HG02970 (cell line): ENCODE data around the gene OSBPL10.
"Not testable (repeated sequence)": the region's sequence is repeated elsewhere in the genome, so short reads cannot be mapped to it uniquely, and the experiment has no call there.

ENCODE experiments used
- ATAC-seq: cut with Tn5 transposase; IDR thresholded peaks from one replicate; pipeline ENCODE4 v1.9.1; 2021; ENCODE audit warnings: mild to moderate bottlenecking, moderate library complexity, moderate number of reproducible peaks; ENCODE audit not compliant: unreplicated experiment, low FRiP score

The OSBPL10 gene

DNA sequence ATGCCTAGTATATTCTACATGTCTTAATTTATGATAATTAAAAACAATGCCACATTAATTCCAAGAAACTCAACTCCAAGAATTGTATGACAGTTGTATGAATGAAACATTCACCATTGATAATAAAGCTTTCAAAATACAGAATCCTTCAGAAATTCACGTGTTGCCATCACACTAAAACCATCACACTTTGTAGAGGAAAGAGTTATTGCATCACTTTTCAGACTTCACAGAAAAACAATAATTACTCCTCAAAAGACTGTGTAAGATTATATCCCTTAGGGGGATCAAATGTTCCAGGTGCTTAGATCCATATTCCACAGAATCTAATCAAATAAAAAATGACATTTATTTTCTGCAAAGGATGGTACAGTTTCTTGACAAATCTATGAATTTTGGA, 85.0 kb downstream of the OSBPL10 start:
- ATAC-seq = no peak

DNA sequence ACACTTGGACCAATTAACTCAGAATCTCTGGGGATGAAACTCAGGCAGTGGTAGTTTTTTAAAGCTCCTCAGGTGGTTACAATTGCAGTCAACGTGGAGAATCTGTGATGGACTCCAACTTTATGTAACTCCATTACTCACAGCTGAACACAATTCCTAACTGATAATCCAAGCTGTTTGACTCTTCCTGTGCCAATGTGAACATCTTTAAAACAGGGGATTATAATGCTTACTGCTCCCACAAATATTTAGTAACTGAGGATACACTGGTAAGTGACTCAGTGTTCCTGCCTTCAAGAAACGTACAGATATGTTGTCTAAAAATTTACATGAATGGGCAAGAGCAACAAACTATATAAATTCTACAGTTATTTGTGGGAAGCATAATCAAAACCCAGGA, 85.6 kb downstream of the OSBPL10 start:
- ATAC-seq = no peak

DNA sequence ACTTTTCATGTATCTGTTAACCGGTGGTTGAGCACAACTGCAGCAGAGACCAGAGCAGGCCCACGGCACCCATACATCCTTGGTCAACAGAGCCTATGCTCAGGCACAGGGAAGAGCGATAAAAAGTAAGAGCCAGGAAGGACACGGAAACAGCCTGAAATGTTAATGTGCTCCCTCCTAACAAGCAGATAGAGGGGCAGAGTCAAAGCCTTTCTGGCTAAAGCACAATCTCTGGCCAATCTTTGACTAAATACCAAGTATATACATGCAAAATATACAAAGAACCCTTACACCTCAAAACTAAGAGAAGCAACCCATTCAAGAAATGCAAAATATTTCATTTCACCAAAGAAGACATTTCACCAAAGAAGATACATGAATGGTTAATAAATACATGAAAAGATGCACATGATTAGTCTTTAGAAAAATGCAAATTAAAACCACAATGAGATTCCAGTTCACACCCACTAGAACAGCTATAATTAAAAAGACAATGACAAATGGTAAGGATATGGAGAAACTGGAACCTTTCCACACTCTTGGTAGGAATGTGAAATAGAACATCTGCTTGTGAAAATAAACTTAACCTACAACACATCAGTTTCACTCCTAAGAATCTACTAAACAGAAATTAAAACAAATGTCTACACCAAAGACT, 88.0 kb downstream of the OSBPL10 start:
- no peak for ATAC-seq

DNA sequence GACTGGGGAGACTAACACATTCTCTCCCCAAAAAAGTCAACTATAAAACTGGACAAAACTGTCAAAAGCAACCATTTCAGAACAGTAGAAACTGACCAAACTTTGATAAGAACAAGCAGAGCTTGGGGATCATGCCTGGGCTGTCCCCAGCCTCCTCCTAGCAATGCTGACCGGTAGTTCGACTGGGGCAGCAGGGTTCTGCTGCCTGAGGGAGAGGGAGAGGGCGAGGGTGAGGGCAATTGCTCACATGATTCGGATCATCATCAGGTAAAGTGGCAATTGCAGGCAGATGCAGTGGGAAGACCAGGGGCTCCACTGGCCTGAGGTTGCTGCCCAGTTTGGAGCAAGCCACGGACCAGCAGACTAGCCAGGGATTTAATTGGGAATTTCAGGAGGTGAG, 88.6 kb downstream of the OSBPL10 start:
- no peak for ATAC-seq

DNA sequence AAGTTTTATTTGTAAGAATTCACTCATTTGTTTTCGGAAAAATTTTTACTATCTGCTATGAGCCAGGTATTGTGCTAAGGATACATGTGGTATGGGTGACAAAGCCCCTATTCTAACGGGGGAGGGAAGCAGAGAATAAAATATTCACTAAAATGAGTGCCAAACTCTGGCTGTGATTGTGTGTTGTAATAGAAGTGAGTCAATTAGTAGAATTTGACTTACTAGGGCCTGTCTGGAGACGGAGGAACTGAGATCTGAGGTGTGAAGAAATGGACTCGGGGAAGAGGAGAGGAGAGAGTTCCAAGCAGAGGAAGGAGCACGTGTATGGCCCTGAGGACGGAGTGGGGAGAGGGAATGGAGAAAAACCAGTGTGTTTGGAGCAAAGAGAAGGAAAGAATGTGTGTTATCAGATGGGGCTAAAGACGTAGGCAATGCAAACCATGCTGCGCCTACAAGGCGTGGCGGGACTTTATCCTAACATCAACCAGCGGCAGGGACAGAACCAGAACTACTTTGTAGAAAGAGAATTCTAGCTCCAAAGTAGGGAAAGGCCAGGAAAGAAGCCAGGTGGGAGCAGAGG, 89.1 kb downstream of the OSBPL10 start:
- no peak for ATAC-seq

DNA sequence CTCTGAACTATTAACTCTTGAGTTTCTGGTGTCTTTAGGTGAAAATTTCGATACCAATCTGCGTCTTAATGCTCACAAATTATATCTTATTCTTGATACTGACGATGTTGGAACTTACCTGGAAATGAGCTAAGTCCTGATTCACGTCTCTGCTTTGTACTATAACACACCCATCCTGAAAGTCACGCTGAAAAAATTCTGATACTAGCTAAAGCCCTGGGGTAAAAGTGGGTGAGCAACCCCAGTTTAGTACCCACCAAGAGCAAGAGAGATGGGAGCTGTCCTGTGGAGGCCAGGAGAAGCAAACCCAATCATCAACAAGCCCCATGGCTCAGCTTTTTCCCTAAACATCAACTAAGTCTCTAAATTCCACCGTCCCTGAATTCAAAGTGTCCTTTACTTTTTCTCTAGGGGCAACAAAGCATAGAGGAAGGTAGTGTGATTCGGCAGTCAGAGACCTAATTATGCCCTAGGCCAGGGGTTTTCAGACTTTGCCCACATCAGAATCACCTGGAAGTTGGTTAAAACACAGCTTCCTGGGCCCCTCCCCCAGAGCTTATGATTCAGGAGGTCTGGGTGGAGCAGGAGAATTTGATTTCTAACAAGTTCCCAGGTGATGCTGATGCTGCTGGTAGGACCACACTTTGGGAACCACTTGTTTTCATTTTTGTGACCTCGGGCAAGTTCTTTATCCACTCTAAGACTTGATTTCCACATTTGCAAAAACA, 90.2 kb downstream of the OSBPL10 start:
- ATAC-seq = no peak

DNA sequence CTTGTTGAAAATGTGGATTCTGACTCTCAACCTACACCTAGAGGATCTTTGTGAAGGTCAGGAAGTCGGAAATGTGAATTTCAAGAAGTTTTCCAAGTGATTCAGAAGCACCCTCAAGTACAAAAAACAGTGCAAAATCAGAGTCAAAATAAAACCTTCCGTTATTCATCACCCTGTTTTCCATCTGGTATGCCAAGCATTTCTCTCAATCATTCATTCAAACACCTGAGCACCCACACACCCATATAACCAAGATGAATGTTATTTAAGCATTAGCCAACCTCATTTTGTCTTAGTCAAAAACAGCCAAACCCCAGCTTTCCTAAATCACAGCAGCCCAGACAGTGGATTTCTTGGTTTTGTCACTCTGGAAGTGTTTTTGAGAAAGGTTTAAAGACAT, 91.1 kb downstream of the OSBPL10 start:
- no peak for ATAC-seq

DNA sequence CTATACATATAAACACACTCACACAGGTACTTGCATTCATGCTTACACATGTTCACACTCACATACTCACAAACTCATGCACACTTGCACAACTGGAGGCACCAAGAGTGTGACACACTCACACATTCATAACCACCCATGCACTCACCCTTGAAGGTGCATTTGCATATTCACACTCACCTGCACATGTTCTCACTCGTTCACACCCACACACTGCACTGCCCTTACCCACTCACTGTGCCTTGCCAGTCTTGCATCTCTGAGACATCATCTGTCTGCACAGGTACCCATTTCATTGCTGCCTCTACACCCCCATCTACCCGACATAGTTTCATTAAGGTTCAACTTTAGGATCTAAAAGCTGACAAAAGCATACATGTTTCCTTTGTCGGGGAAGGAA, 95.8 kb downstream of the OSBPL10 start:
- ATAC-seq = no peak

DNA sequence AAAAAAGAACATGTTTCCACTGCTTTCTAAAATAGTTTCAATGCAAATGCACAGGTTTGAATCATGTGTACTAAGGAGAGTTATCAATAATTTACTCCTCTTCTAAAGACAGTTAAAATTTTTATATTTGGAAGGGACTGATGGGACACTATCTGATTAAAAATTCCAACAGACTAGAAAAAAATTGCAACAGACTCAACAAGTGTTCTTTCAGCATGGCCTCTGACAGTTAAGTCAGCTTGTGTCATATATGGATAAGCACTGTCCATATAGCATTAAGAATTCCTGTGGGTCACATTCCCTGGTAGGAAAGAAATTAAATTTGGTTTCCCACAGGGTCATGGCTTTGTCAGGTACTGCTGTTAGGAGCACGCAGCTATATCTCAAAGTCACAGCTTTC, 96.8 kb downstream of the OSBPL10 start:
- ATAC-seq = no peak

DNA sequence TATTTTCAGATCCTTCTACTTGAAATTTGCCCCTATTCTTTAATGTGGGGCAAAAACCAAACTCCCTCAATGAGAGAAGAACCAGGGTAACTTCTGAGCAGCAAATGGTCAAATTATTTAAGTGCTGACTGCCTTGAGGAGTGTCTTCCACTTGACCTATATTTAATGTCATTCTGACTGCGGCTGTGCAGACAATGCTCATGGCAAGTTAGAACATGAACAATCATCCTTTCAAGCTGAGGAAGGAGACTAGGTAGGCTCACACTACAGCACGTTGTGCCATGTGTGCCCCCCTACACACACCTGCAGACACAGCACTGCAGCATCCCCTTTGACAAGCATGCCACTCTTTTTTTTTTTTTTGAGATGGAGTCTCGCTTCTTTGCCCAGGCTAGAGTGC, 98.2 kb downstream of the OSBPL10 start:
- no peak for ATAC-seq

DNA sequence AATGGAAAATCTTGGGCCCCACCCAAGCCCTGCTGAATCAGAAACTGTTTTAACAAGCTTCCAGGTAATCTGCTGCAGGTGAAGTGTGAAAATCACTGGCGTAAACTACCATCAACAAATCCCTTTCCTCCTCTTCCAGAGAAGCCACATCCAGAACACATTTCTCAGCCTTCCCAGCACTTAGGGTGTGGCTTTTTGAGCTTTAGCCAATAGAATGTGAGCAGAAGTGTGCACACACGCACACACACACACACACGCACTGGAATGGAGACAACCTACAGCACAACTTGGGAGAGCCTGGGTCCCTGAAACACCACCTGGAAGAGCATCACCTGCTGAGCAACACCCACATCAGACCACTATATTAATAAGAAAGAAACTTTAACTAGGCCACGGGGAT, 98.6 kb downstream of the OSBPL10 start:
- no peak for ATAC-seq

DNA sequence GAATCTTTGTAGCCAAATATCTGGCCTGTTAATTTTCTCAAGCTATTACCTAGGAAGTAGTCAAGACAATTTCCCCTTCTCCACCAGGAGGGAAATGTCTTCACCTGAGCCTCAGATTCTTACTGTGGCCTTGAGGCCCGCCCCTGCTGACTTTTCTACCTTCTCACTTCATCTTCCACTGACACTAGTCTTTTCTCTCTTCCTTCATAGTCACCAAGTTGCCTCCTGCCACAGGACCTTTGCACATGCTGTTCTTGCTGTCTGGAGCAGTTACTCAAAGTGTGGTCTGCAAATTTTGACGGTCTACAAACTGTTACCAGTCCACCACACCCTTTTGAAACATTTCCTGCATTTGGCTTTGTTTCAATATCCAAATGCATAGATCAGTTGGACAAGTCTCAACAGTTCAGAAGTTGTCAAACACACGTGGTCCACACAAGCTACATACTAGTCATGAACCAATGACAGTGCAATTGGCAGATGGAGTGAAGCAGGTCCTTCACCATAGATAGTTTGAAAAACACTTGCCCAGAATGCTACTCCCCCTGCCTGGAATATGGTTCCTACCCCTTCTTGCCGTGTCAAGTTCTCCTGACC, 100.5 kb downstream of the OSBPL10 start:
- no peak for ATAC-seq

DNA sequence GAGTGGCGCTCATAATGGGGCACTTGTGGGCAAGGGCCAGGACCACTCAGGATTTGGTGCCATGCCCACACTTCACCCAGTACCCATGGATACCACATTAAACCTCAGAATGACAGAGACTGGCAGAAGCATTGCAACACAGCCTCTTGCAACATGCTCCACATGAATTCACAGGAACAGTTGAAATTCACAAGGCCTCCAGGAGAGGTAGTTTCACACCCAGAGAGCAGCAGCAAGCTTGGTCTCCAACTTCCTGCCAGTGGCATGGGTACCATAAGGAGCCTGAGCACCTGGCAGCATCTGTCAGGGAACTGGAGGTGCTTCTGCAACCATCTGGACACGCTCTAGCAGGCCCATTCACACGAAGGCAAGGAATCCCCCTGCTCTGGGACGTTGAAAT, 101.0 kb downstream of the OSBPL10 start:
- ATAC-seq = no peak

DNA sequence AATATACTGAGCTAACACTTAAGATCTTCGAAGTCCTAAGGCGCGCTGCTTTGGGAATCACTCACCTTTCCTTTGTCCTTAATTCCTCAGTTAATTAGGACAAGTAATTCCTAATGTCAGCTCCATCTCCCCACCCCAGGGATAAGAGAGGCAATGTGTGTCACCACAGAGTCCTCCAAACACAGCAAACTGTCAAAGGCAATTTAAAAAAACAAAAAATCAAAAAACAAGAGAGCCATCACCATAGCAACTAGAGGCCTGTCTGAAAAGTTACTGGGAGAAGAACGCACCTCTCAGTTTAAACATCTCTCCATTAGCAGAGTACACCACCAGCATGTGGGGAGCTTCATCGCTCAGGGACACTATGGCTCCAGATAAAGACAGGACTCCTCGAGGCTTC, 101.7 kb downstream of the OSBPL10 start:
- ATAC-seq = no peak

DNA sequence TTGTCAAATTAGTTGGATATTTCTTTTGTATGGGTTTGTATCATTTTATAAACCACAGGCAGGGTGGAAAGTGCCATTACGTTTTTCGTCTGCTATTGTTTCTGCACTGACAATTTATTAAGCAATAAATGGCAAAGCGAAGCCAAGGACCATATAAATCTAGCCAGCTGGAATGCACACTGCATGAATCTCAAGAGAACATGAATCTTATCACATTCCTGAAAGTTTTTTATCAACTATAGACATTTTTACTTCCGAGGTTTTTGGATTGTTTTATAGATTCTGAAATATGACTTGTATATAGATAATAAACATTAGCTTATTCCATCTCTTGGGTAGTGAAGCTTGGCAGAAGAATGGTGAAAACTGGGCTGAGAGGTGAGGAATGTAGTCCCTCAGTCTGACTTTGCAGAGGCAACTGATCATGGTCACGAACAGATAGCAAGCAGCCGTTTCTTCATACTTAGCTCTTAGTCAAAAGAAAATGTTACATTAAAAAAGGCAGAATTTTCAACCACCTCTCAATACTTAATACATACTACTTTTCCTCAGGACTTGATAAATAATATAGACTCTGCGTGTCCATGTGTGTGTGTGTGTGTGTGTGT, 102.7 kb downstream of the OSBPL10 start:
- ATAC-seq = no peak

DNA sequence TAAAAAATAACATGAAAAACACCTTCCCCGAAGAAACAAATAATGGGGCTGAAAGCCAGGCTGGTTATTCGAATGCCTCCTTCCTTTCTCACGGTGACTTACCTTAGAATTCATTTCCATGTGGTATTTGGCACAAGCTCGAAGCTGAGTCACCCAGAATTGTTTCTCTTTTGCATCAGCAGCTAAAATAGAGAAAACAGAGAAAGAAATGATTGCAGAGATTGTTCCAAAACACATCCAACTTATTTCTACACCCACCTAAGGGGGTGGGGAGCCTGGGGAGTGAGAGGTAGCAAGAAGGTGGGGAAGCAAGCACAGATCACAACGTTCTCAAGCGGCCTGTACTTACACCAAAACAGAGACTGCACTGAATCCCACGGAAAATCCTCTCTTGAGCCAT, 104.7 kb downstream of the OSBPL10 start:
- ATAC-seq = no peak

DNA sequence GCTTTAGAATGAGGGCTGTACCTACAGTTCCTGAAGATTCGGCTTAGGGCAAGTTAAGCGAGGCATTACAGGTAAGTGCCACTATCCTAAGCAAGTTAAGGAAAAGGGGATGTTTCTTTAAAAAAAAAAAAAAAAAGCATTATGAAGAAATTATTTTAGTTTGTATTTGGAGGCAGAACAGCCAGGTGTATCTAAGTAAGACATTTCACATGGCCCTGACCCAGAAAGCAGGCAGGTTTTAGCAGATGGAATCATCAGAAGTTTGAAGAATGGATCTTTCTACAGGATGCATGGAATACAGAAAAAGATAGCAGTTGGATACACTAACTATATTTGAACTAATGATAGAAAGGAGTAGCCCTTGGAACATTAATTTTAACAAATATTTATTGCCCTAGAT, 105.6 kb downstream of the OSBPL10 start:
- ATAC-seq = no peak

DNA sequence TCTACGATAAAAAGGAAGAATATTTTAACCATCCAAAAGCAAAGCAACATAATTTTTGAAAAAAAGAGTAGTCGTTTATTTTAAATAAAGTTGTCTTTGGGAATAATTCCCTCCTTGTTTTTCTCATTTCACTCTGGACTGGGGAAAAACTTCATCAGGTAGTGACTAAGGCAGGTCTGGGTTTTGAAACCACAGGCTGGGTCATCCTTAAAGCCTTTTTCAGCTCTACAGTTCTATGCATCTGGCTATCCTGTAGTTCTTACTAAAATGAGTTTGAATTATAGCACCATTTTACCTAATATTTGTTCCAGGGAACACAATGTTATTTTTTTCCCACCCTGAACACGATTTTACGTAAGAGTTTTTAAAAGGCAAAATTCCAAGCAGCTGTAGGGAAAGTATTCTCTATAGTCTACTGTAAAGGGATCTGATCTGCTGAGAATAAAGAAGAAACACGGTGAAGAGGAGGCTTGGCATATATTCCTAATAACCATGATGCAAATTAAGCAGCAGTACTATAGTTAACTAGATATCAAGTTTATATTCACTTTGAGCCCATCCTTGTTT, 107.7 kb downstream of the OSBPL10 start:
- ATAC-seq = no peak

DNA sequence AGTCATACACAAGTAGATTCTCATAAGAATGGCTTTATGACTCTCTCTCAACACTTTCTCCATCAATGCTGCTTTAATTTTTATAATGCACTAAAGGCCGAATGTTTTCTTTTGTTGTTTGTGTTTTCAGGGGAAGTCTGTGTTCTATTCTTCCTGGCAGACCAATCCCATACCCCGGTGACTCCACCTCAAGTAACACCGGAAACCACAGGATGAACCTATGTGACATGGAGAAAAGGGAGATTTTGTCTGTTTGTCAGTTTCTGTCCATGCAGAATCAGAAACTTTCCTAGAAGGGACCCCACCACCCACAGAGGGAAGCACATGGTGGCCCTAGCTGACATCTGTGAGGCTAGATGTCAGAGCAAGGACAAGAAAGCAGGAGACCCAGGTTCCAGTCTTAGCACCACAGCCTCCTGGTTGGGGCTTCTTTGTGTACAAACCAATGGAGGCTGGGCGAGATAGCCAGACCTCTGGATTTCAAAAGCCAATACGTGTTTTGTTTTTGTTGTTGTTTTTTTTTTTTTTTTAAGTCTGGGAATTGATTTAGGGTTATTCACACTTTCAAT, 109.0 kb downstream of the OSBPL10 start:
- no peak for ATAC-seq

DNA sequence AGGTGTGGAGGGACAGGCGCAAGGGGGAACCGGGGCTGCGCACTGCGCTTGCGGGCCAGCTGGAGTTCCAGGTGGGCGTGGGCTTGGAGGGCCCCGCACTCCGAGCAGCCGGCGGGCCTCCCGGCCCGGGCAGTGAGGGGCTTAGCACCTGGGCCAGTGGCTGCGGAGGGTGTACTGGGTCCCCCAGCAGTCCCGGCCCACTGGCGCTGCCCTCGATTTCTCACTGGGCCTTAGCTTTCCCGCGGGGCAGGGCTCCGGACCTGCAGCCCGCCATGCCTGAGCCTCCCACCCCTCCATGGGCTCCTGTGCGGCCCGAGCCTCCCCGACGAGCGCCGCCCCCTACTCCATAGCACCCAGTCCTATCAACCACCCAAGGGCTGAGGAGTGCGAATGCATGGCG, 111.0 kb downstream of the OSBPL10 start:
- not testable (repeated sequence) for ATAC-seq

DNA sequence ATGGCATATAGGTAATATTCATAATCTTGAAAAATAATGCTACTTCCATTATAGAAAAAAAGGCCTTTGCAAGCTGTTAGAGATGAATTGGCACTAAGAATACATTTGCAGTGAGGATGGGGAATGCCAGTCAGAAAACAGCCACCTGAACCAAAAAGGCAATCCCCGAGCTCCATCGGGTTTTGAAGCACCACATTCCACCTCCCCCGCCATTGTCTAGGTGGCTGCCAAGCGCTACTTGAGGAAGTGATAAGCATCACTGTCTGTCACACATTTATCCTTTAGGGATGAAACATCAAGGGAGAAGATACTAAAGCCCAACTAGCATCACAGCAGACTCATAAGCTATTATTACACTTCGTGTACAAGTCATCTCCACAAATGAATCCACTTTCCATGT, 112.8 kb downstream of the OSBPL10 start:
- ATAC-seq = no peak
